Muscle of back (tissue), 11 donors: ENCODE measurements around the gene ZYX. TPM values are rescaled to one million over a fixed set of nuclear protein-coding genes. Genes with fewer than 3 reads are reported as not detected.
"Not testable (repeated sequence)": the region's sequence is repeated elsewhere in the genome, so short reads cannot be mapped to it uniquely, and the experiment has no call there.

ENCODE experiments used
- DNase-seq, 3 donors: peaks; one replicate each; pipeline versions ENCODE4 v3.0.0 to v3.0.0-alpha.2; 2013
- polyA plus RNA-seq, 10 donors: library from polyadenylated mRNA; unstranded; fragments of 120-200 nt; gene quantifications; one replicate each; pipeline ENCODE4 v1.2.1, GENCODE V29; 2013; ENCODE audit not compliant: insufficient read length in 10 of 10

The ZYX gene
- polyA plus RNA-seq, 10 donors, result 156 to 277 (median 198) TPM

DNA sequence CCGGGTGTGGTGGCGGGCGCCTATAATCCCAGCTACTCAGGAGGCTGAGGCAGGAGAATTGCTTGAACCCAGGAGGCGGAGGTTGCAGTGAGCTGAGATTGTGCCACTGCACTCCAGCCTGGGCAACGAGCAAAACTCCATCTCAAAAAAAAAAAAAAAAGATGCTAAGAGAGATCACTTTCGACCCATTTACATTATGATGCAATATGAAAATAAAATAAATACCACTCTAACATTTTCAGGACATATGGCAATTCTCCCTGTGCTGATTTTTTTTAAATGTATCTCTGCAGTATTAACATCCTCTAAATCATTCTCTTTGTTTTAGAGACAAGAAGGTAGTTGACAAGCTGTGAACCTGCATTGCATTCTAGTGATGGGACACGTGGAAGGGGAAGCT lies 34.1 kb downstream of the ZYX start:
- DNase-seq, result not testable (repeated sequence)

GRCh38 chr7:143415742-143416397 lies 34.7 kb downstream of the ZYX start:
- no peak for DNase-seq

DNA sequence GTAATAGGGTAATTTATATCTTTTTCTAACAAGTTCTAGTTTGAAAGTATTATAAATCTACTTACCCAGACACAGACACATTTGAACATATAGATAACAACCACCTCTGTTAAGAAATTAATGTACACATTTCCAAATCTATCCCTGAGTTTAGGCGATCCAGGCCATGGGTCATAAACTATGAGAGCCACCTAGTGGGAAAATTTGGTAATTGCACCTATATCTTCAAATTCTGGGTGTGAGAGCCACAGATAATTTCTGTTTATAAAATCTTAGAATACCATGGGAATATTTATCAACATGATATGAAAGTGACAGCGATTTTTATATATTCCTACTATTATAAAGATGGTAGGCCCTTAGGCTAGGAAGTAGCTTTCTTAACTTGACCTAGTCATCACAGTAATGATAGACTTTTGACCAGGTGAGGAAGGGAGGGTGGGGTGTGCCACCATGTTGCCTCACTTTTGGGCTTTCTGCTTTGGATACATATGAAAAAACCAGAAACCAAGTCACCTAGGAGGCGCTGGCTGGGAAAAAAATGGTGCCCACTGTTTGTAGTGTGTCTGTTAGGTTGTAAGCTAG lies 35.5 kb downstream of the ZYX start:
- DNase-seq, result peak; percentile 54 to 74 (median 72)

GRCh38 chr7:143417734-143418383 lies 36.7 kb downstream of the ZYX start:
- no peak for DNase-seq

DNA sequence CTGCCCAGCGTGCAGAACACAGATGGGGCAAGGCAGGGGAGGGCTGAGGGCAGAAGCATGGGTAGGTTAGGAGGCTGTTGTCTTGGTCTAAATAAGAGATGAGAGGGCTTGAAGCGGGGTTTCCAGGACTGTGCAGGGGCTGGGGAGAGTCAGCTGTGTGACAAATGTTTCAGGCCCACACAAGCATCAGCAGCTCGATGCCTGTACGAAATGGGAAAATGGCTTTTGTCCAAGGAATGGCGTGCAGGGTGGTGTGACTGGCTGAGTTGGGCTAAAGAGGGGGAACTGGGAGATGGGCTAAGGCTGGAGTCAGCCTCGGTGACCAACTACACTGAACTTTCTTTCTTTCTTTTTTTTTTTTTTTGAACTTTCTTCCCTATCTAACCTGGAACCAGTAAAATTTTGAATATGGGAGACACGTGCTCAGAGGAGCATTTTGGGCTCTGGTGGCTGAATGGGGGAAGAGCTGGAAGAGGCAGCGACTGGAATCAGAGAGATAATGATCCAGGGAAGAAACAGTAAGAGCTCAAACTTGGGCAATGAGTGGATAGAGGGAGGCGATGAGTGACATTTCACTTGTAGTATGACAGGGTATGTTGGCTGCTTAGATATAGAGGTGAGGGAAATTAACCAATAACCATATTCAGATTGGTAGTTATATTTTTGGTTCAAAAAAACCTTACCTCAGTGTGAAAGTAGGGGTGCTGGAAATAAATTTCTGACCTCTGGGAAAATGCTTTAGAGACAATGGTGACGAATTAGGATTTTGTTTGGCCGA lies 37.7 kb downstream of the ZYX start:
- no peak for DNase-seq

GRCh38 chr7:143419880-143420279 lies 38.7 kb downstream of the ZYX start:
- no peak for DNase-seq

GRCh38 chr7:143420624-143421023 lies 39.5 kb downstream of the ZYX start:
- not testable (repeated sequence) for DNase-seq

GRCh38 chr7:143422033-143422432 lies 40.9 kb downstream of the ZYX start:
- DNase-seq, result peak in 1 of 3 donors; percentile 58

GRCh38 chr7:143424476-143424875 lies 43.3 kb downstream of the ZYX start:
- not testable (repeated sequence) for DNase-seq

DNA sequence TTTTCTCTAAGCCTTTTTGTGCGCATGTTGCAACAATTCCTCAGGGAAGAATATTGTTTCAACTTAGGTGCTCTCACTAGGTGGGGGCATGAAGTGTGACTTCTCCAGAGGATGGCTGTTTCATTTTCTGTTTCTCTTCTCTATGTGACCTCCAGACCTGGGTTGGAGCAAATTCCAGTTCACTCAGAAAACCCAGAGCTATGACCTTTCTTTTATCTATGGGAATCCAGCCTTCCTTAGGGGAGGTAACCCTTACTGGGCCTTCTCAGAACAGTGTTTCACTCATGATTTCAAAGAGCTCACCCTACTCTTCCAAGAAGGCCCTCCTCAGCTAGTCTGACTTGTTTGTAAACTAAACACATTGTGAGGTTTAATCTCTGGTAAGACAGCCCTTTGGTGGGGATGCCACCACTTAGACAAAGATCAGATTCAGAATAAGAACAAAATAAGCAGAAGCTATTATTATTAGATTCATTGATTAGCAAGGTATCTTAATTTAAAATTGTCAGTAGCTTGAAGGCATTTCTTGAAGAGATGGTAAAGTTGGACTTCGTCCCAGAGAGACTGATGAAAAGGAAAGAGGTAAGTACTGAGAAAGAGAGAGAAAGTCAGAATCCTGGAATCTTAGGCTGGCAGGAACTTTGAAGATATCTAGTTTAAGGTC lies 45.5 kb downstream of the ZYX start:
- DNase-seq, result no peak

GRCh38 chr7:143429770-143430698 lies 48.9 kb downstream of the ZYX start:
- DNase-seq, result no peak

DNA sequence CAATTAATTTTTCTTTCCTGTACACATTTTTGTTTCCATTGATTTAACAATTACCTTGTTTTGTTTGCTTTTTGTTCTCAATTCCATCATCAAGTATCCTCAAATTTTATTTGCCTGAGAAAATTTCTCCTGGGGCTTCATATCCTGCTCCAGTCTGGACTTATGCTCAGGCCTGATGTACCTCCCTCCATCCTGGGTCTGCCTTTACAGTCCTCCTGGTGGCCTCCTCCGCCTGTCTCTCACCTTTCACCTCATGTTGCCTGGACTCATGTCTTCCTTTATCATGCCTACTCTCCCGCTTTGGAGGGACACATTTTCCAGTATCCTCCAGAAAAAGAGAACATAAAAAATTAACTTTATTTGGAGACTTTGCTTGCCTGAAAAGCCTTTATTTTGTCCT lies 50.0 kb downstream of the ZYX start:
- no peak for DNase-seq

GRCh38 chr7:143433759-143434158 lies 52.6 kb downstream of the ZYX start:
- no peak for DNase-seq

DNA sequence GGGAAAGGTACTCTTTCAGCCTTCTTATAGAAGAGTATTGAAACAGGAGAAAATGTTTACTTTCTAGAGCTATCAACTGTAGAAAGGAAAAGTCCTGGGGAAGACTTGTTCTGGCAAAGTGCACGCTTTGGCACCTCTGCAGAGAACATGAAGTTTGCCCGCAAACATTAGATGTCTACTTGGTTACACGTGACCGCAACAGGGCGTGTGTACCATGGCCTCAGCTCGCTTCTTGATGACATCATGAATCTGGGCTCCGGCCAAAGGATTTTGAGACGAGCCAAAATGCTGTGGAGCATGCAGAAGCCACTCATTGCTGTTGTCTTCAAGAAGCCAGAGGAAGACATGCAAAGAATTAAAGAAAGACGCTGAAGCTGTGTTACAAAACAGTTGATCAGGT lies 53.5 kb downstream of the ZYX start:
- peak in 1 of 3 donors; percentile 48 for DNase-seq

GRCh38 chr7:143435266-143435665 lies 54.1 kb downstream of the ZYX start:
- no peak for DNase-seq

DNA sequence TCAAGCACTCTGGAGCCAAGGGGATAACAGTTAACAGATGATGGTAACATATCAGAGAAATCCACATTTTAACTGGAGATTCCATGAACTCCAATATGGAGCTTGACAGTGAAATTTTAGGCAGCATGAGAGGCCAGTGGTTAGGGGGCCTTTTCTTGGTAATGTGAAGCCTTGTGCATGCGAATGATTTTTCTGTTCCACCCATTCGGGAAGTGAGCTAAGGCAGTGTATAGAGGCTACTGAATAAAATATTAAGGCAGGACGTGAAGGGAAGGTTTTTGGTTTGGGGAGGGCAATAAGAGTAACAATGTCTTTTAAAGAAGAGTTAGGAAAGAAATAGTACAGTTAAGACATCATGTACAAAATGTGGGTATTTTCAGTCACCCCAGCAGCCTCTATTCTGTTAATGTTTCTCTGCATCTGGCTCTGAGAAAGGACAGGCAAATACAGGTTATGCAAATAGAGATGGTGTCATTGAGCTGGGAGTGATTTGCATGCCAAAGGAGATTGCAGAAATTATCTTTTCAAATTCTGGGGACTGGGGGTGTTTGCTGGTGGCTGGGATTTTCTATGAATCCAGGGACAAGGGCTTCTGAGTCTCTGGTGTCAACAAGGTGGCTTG lies 55.3 kb downstream of the ZYX start:
- DNase-seq, result no peak

DNA sequence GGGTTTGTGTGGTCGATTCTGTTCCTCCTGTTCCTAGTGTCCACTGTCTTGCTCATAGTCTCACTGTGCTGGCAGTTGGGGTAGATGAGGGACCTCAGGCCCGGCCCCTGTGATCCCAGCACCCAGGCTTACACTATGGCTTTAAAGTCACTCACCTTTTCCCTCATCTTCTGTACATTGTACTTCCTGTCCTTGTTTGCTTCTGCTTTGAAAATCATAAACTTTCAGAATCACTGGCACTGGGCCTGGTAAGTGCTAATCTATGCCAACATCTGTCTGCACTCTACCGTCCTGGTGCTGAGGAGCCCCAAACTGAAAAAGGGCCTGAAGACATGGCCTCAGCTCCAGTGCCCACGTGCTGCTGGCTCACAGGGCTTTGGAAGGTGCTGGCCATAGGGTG lies 56.4 kb downstream of the ZYX start:
- no peak for DNase-seq

GRCh38 chr7:143439866-143440265 lies 58.7 kb downstream of the ZYX start:
- no peak for DNase-seq
